OCI-LY7 (cell line): ENCODE measurements around the gene PLPPR1. TPM values are rescaled to one million over a fixed set of nuclear protein-coding genes. Genes with fewer than 3 reads are reported as not detected.

Experiments used
- BruUV-seq: library from RNA; stranded (reverse); fragments of 400-500 nt; replicated peaks from 2 replicates; lab custom pipeline; 2021; lab: Mats Ljungman, UMichigan
- CTCF ChIA-PET: fragments of 300-600 bp; sonication (Branson Sonifier 250); formaldehyde crosslinking; loops from one replicate; lab custom pipeline; 2022; ENCODE audit warnings: antibody characterized with exemption; ENCODE audit not compliant: unreplicated experiment; lab: Charles Lee
- POLR2A ChIA-PET: fragments of 300-600 bp; sonication (Branson Sonifier 250); formaldehyde crosslinking; loops from one replicate; lab custom pipeline; 2022; ENCODE audit warnings: antibody characterized with exemption; lab: Charles Lee
- DNase-seq: peaks from one replicate; pipeline ENCODE4 v3.0.0-alpha.2; 2015; ENCODE audit warnings: low spot score
- H2AFZ ChIP-seq: fragments of 200-600 bp; sonication (generic), shearing (Covaris generic); 2 replicates; pipeline ENCODE4 v1.6.1; 2014; ENCODE audit warnings: mild to moderate bottlenecking, antibody characterized with exemption, low read length, moderate library complexity
- H3K27ac ChIP-seq: fragments of 200-600 bp; sonication (generic); 2 replicates; pipeline ENCODE4 v1.5.1; 2014; ENCODE audit warnings: mixed run types, low read depth, mild to moderate bottlenecking, moderate library complexity, low read length, inconsistent platforms; ENCODE audit not compliant: poor library complexity, severe bottlenecking
- H3K36me3 ChIP-seq: fragments of 200-600 bp; sonication (generic); 2 replicates; pipeline ENCODE4 v1.6.1; 2014; ENCODE audit warnings: mild to moderate bottlenecking, antibody characterized with exemption, low read length, moderate library complexity, mixed read lengths; ENCODE audit not compliant: insufficient read depth
- H3K4me1 ChIP-seq: fragments of 200-600 bp; sonication (generic); 2 replicates; pipeline ENCODE4 v1.5.1; 2014; ENCODE audit warnings: mild to moderate bottlenecking, low read length; ENCODE audit not compliant: insufficient read depth, poor library complexity, severe bottlenecking
- H3K4me2 ChIP-seq: fragments of 200-600 bp; sonication (generic); 2 replicates; pipeline ENCODE4 v1.6.1; 2014; ENCODE audit warnings: mild to moderate bottlenecking, low read length
- H3K4me3 ChIP-seq: fragments of 200-600 bp; sonication (generic); 2 replicates; pipeline ENCODE4 v1.5.1; 2014; ENCODE audit warnings: mild to moderate bottlenecking, low read depth, low read length; ENCODE audit not compliant: poor library complexity, severe bottlenecking
- H3K79me2 ChIP-seq: fragments of 200-600 bp; sonication (generic); 2 replicates; pipeline ENCODE4 v1.6.1; 2016; ENCODE audit warnings: low read depth, mild to moderate bottlenecking, low read length, moderate library complexity, mixed read lengths; ENCODE audit not compliant: insufficient read depth
- H3K9me2 ChIP-seq: fragments of 200-600 bp; sonication (generic); 2 replicates; pipeline ENCODE4 v1.6.1; 2016; ENCODE audit warnings: mild to moderate bottlenecking, low read length, mixed read lengths; ENCODE audit not compliant: insufficient read depth
- H3K9me3 ChIP-seq: fragments of 200-600 bp; sonication (generic); 2 replicates; pipeline ENCODE4 v1.6.1; 2014; ENCODE audit warnings: mild to moderate bottlenecking, mixed run types, low read length, mixed read lengths
- H4K20me1 ChIP-seq: fragments of 200-600 bp; sonication (generic); 2 replicates; pipeline ENCODE4 v1.6.1; 2014; ENCODE audit warnings: mild to moderate bottlenecking, antibody characterized with exemption, low read length, moderate library complexity, mixed read lengths; ENCODE audit not compliant: insufficient read depth
- EZH2phosphoT487 ChIP-seq: fragments of 200-600 bp; sonication (generic); IDR thresholded peaks from 2 replicates; pipeline ENCODE4 v1.6.1; 2018; ENCODE audit warnings: low read depth, borderline replicate concordance, mild to moderate bottlenecking, mixed run types, antibody characterized with exemption, low read length, moderate library complexity, mixed read lengths
- intact Hi-C: fragments of 100-400 bp; cut with micrococcal nuclease; formaldehyde crosslinking; loops from one replicate; pipeline ENCODE4 v1.10.0; 2022; ENCODE audit not compliant: unreplicated experiment
- total RNA-seq, 2 experiments: library from RNA; depleted of rRNA in 1 of 2; stranded (reverse); fragments of >200 nt in 1 of 2; shearing (Covaris generic) in 1 of 2; gene quantifications; 2 replicates each; pipeline ENCODE4 v1.2.3, GENCODE V29; 2014 to 2022
- TF ChIP-seq, protein P1 (sequence below): fragments of 200-600 bp; sonication (generic); conservative IDR thresholded peaks from 2 replicates; pipeline ENCODE4 v1.5.1; 2014; ENCODE audit warnings: mild to moderate bottlenecking, antibody characterized with exemption, low read length, moderate library complexity, mixed read lengths

Gene PLPPR1
- total RNA-seq, 2 experiments from 2014 or later = not detected

DNA sequence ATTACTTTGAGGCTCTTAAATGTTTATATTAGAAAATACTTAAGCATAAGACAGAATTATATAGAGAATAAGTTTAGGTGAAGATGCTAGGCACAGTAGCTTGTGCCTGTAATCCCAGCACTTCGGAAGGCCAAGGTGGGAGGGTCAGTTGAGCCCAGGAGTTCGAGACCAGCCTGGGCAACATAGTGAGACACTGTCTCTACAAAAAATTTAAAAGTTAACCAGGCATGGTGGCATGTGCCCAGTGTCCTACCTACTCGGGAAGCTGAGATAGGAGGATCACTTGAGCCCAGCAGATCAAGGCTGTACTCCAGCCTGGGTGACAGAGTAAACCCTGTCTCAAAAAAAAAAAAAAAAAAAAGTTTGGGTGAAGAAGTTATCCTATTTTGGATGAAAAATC lies 294.6 kb downstream of the PLPPR1 start:
- H4K20me1 ChIP-seq = no peaks in the 10 kb centered on the region
- ChIA-PET CTCF (no interaction called here), POLR2A (no interaction called here)
- intact Hi-C loops = no loop called here
- H3K4me2 ChIP-seq = no peak overlapping the region
- BruUV-seq = no TSS peak
- H3K79me2 ChIP-seq = no peaks in the 10 kb centered on the region
- H3K9me3 ChIP-seq = no peaks in the 10 kb centered on the region
- H3K27ac ChIP-seq = no peak overlapping the region
- H3K36me3 ChIP-seq = no peaks in the 10 kb centered on the region
- no peaks in the 10 kb centered on the region for H3K9me2 ChIP-seq
- H2AFZ ChIP-seq = no peak overlapping the region
- H3K4me1 ChIP-seq = no peaks in the 10 kb centered on the region
- H3K4me3 ChIP-seq = no peak overlapping the region
- no peak for DNase-seq
- TF ChIP-seq, protein P1, sequence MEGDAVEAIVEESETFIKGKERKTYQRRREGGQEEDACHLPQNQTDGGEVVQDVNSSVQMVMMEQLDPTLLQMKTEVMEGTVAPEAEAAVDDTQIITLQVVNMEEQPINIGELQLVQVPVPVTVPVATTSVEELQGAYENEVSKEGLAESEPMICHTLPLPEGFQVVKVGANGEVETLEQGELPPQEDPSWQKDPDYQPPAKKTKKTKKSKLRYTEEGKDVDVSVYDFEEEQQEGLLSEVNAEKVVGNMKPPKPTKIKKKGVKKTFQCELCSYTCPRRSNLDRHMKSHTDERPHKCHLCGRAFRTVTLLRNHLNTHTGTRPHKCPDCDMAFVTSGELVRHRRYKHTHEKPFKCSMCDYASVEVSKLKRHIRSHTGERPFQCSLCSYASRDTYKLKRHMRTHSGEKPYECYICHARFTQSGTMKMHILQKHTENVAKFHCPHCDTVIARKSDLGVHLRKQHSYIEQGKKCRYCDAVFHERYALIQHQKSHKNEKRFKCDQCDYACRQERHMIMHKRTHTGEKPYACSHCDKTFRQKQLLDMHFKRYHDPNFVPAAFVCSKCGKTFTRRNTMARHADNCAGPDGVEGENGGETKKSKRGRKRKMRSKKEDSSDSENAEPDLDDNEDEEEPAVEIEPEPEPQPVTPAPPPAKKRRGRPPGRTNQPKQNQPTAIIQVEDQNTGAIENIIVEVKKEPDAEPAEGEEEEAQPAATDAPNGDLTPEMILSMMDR = no peak
- TF ChIP-seq EZH2phosphoT487 = no peak

GRCh38 chr9:101324245-101324804 lies 295.8 kb downstream of the PLPPR1 start:
- DNase-seq = no peak
- Histone ChIP-seq H4K20me1 (no peaks in the 10 kb centered on the region), H3K27ac (no peak overlapping the region), H3K4me2 (no peak overlapping the region), H3K4me1 (no peaks in the 10 kb centered on the region), H3K9me3 (no peaks in the 10 kb centered on the region), H3K9me2 (no peaks in the 10 kb centered on the region), H2AFZ (no peak overlapping the region), H3K4me3 (no peak overlapping the region), H3K79me2 (no peaks in the 10 kb centered on the region), H3K36me3 (no peaks in the 10 kb centered on the region)
- CTCF ChIA-PET = no interaction called here
- no TSS peak for BruUV-seq
- POLR2A ChIA-PET = no interaction called here
- intact Hi-C loops = no loop called here
- TF ChIP-seq, protein P1 = no peak
- no peak for TF ChIP-seq EZH2phosphoT487

GRCh38 chr9:101325053-101325452 lies 296.5 kb downstream of the PLPPR1 start:
- no peaks in the 10 kb centered on the region for H3K36me3 ChIP-seq
- H3K4me1 ChIP-seq = no peaks in the 10 kb centered on the region
- intact Hi-C loops = no loop called here
- DNase-seq = no peak
- H3K79me2 ChIP-seq = no peaks in the 10 kb centered on the region
- no peaks in the 10 kb centered on the region for H4K20me1 ChIP-seq
- no peak overlapping the region for H3K4me2 ChIP-seq
- no peaks in the 10 kb centered on the region for H3K9me2 ChIP-seq
- ChIA-PET POLR2A (no interaction called here), CTCF (no interaction called here)
- no peak for TF ChIP-seq EZH2phosphoT487
- TF ChIP-seq, protein P1 = no peak
- BruUV-seq = no TSS peak
- no peak overlapping the region for H3K27ac ChIP-seq
- no peaks in the 10 kb centered on the region for H3K9me3 ChIP-seq
- no peak overlapping the region for H3K4me3 ChIP-seq
- no peak overlapping the region for H2AFZ ChIP-seq
